Measurements from ENCODE around the gene INTS13. TPM values are rescaled to one million over a fixed set of nuclear protein-coding genes. Genes with fewer than 3 reads are reported as not detected.

The INTS13 gene
- total and polyA plus RNA-seq, 2 of the 13 experiments (the other 11 are each of a cell fraction or from before 2014, with no cell fraction given), result 16.3 to 43.7 TPM

GRCh38 chr12:26928661-26929060, 9.1 kb downstream of the INTS13 start:
- Histone ChIP-seq H3K4me1 (ENCODE audit: insufficient read depth, low read length) (no peaks in the 10 kb centered on the region; the same call in 1 of the 2 replicates), H3K9me3 (ENCODE audit: low read length) (no peaks in the 10 kb centered on the region), H3K9ac (ENCODE audit: insufficient read depth, low read depth, low read length) (no peak overlapping the region), H3K36me3 (replicated peaks in 1 of 2; ENCODE audit: control insufficient read depth in 1 of 2, insufficient read depth in 2 of 2, low read length in 2 of 2) (peaks cover 6 to 47% of the 10 kb centered on the region in 2 experiments), H3K27me3 (ENCODE audit: control insufficient read depth in 1 of 2, insufficient read depth in 2 of 2, low read length in 2 of 2) (no peaks in the 10 kb centered on the region; a peak in 1 of 5 replicates), H3K4me3 (replicated peaks in 1 of 3; ENCODE audit: insufficient read depth in 1 of 3, low read depth in 2 of 3, low read length in 3 of 3) (no peak overlapping the region), H3K4me2 (ENCODE audit: low read depth, low read length) (no peak overlapping the region), H3K27ac (ENCODE audit: extremely low read length, insufficient read depth, low read length) (no peak overlapping the region), H2AFZ (ENCODE audit: low read length) (no peak overlapping the region), H3K79me2 (ENCODE audit: insufficient read depth, low read length) (peaks cover 2% of the 10 kb centered on the region), H4K20me1 (ENCODE audit: insufficient read depth, low read length) (no peaks in the 10 kb centered on the region)
- ATAC-seq (no peak), FAIRE-seq (no peak), DNase-seq (ENCODE audit: low spot score) (no peak)
- ChIA-PET CTCF (ENCODE audit: low intra/inter-chr PET ratio, low total read pairs) (no interaction called here), POLR2A (no interaction called here)
- in situ Hi-C loops (cut with HindIII; ENCODE audit: extremely low pct_ligation_motif_present, low pct_unique_long_range_greater_than_20kb), result no loop called here
- 98% methylated on average over 5 of the region's 5 CpGs for WGBS (ENCODE audit: low lambda C conversion rate)
- no peak for TF ChIP-seq KAT7 (CRISPR knock-in tag; IDR thresholded peaks at IDR 0.05; ENCODE audit: borderline replicate concordance)
- TF ChIP-seq KLF11 (CRISPR knock-in tag; IDR thresholded peaks at IDR 0.05), result no peak
- no peak for TF ChIP-seq TGIF2 (CRISPR knock-in tag; IDR thresholded peaks at IDR 0.05)
- no peak for TF ChIP-seq CAMTA2 (CRISPR knock-in tag; IDR thresholded peaks at IDR 0.05; ENCODE audit: borderline replicate concordance)
- no peak for TF ChIP-seq JUND (CRISPR knock-in tag; IDR thresholded peaks at IDR 0.05)
- TF ChIP-seq ETV6 (CRISPR knock-in tag; conservative IDR thresholded peaks at IDR 0.05), result no peak
- TF ChIP-seq PHF5A (CRISPR knock-in tag; IDR thresholded peaks at IDR 0.05; ENCODE audit: low read depth, unreplicated experiment), result no peak
- no peak for TF ChIP-seq ZFP90 (CRISPR knock-in tag; IDR thresholded peaks at IDR 0.05; ENCODE audit: borderline replicate concordance)
- intact Hi-C loops (cut with micrococcal nuclease; ENCODE audit: unreplicated experiment), result no loop called here
- BruUV-seq (replicated peaks), result no TSS peak

- no peaks in the 10 kb centered on the region; the same call in 1 of the 2 replicates for H4K20me1 ChIP-seq (ENCODE audit: insufficient read depth, low read length)
- H3K79me2 ChIP-seq (ENCODE audit: insufficient read depth, low read length), result no peaks in the 10 kb centered on the region
- no peaks in the 10 kb centered on the region for H3K4me1 ChIP-seq (ENCODE audit: insufficient read depth, low read length)
- H3K9ac ChIP-seq (ENCODE audit: insufficient read depth, low read depth, low read length), result no peak overlapping the region
- DNase-seq (ENCODE audit: low spot score) (no peak), ATAC-seq (no peak), FAIRE-seq (no peak)
- no peaks in the 10 kb centered on the region for H3K9me3 ChIP-seq (ENCODE audit: low read length)
- BruUV-seq (replicated peaks), result no TSS peak
- H3K4me3 ChIP-seq (replicated peaks in 1 of 3; ENCODE audit: insufficient read depth in 1 of 3, low read depth in 2 of 3, low read length in 3 of 3), result no peak overlapping the region
- no peak overlapping the region for H2AFZ ChIP-seq (ENCODE audit: low read length)
- no peaks in the 10 kb centered on the region; a peak in 1 of 5 replicates for H3K27me3 ChIP-seq (ENCODE audit: control insufficient read depth in 1 of 2, insufficient read depth in 2 of 2, low read length in 2 of 2)
- POLR2A ChIA-PET, result no interaction called here
- peaks cover 4 to 32% of the 10 kb centered on the region in 2 experiments for H3K36me3 ChIP-seq (replicated peaks in 1 of 2; ENCODE audit: control insufficient read depth in 1 of 2, insufficient read depth in 2 of 2, low read length in 2 of 2)
- in situ Hi-C loops (cut with HindIII; ENCODE audit: extremely low pct_ligation_motif_present, low pct_unique_long_range_greater_than_20kb) (no loop called here), intact Hi-C loops (cut with micrococcal nuclease; ENCODE audit: unreplicated experiment) (no loop called here)
- H3K27ac ChIP-seq (ENCODE audit: extremely low read length, insufficient read depth, low read length), result no peak overlapping the region
- CTCF ChIA-PET (ENCODE audit: low intra/inter-chr PET ratio, low total read pairs), result no interaction called here
- no peak overlapping the region for H3K4me2 ChIP-seq (ENCODE audit: low read depth, low read length)
- 85% methylated on average over 3 of the region's 3 CpGs for WGBS (ENCODE audit: low lambda C conversion rate)
- no peak for TF ChIP-seq ZBTB20 (CRISPR knock-in tag; IDR thresholded peaks at IDR 0.05; ENCODE audit: borderline replicate concordance, low read depth)
- no peak for TF ChIP-seq ZUFSP (CRISPR knock-in tag; IDR thresholded peaks at IDR 0.05; ENCODE audit: borderline replicate concordance)
- TF ChIP-seq MBD4 (IDR thresholded peaks at IDR 0.05; ENCODE audit: borderline replicate concordance, low read length), result no peak
- TF ChIP-seq SOX6 (IDR thresholded peaks at IDR 0.05), result no peak
- TF ChIP-seq SOX6 (CRISPR knock-in tag; IDR thresholded peaks at IDR 0.05), result no peak
- no peak for TF ChIP-seq ZMAT5 (CRISPR knock-in tag; IDR thresholded peaks at IDR 0.05; ENCODE audit: borderline replicate concordance, low read depth)
- TF ChIP-seq ZNF619 (CRISPR knock-in tag; IDR thresholded peaks at IDR 0.05), result no peak
- TF ChIP-seq ZMAT3 (CRISPR knock-in tag; conservative IDR thresholded peaks at IDR 0.05), result no peak
- no peak for TF ChIP-seq CHD4 (IDR thresholded peaks at IDR 0.05; ENCODE audit: borderline replicate concordance, low read length)
- TF ChIP-seq STAG1 (CRISPR knock-in tag; IDR thresholded peaks at IDR 0.05), result no peak
- no peak for TF ChIP-seq ZSCAN22 (CRISPR knock-in tag; IDR thresholded peaks at IDR 0.05)
- TF ChIP-seq ZNF616 (CRISPR knock-in tag; IDR thresholded peaks at IDR 0.05; ENCODE audit: low read depth), result no peak
Measured at GRCh38 chr12:26921886-26922285, 15.9 kb downstream of the INTS13 start.

All from HepG2 (cell line).